Panc1 (cell line): ENCODE measurements around the gene FAN1. TPM values are rescaled to one million over a fixed set of nuclear protein-coding genes. Genes with fewer than 3 reads are reported as not detected.
"Not testable (repeated sequence)": the region's sequence is repeated elsewhere in the genome, so short reads cannot be mapped to it uniquely, and the experiment has no call there.

Experiments used
- ATAC-seq: fragments of 200-7000 bp; cut with Tn5 transposase; 2 replicates; pipeline ENCODE4 v1.9.1; 2020; ENCODE audit warnings: mild to moderate bottlenecking, moderate library complexity
- BruUV-seq: library from RNA; stranded (reverse); fragments of 400-500 nt; replicated peaks from 2 replicates; lab custom pipeline; 2021; lab: Mats Ljungman, UMichigan
- CTCF ChIA-PET: fragments of 300-600 bp; sonication (Branson Sonifier 250); formaldehyde crosslinking; loops from one replicate; lab custom pipeline; 2022; ENCODE audit warnings: antibody characterized with exemption; lab: Charles Lee
- POLR2A ChIA-PET: fragments of 300-600 bp; sonication (Branson Sonifier 250); formaldehyde crosslinking; loops from one replicate; lab custom pipeline; 2022; ENCODE audit warnings: antibody characterized with exemption; lab: Charles Lee
- DNase-seq: peaks from one replicate; pipeline ENCODE4 v3.0.0-alpha.2; 2010; ENCODE audit warnings: low read depth, low spot score
- H3K27ac ChIP-seq: 2 replicates; pipeline ENCODE4 v1.5.1; 2011; ENCODE audit warnings: mild to moderate bottlenecking, low read length, inconsistent platforms
- H3K27me3 ChIP-seq: fragments of 200-500 bp; sonication (Bioruptor generic); 2 replicates; pipeline ENCODE4 v1.6.0; 2014; ENCODE audit warnings: low read length, inconsistent platforms; ENCODE audit not compliant: control insufficient read depth, insufficient read depth
- H3K36me3 ChIP-seq: fragments of 200-500 bp; sonication (Bioruptor generic); 2 replicates; pipeline ENCODE4 v1.5.1; 2014; ENCODE audit warnings: inconsistent platforms, mild to moderate bottlenecking, low read length, moderate library complexity; ENCODE audit not compliant: control insufficient read depth, insufficient read depth
- H3K4me1 ChIP-seq: 2 replicates; pipeline ENCODE4 v1.5.1; 2011; ENCODE audit warnings: inconsistent platforms, mild to moderate bottlenecking, low read length, moderate library complexity; ENCODE audit not compliant: control insufficient read depth, insufficient read depth
- H3K4me3 ChIP-seq, 2 experiments: 2 replicates each; pipeline ENCODE4 v1.5.1; 2011 to 2012; ENCODE audit warnings: low read depth in 2 of 2, low read length in 2 of 2, mild to moderate bottlenecking in 2 of 2, inconsistent platforms in 1 of 2, moderate library complexity in 1 of 2
- H3K9me3 ChIP-seq: fragments of 200-500 bp; sonication (Bioruptor generic); 2 replicates; pipeline ENCODE4 v1.5.1; 2014; ENCODE audit warnings: low read depth, mild to moderate bottlenecking, inconsistent platforms, low read length, moderate library complexity; ENCODE audit not compliant: control insufficient read depth, insufficient read depth
- POLR2AphosphoS5 ChIP-seq: IDR thresholded peaks from 2 replicates; pipeline ENCODE4 v1.6.1; 2012; ENCODE audit warnings: mild to moderate bottlenecking, low read depth, low read length, moderate library complexity
- SIN3A ChIP-seq: IDR thresholded peaks from 2 replicates; pipeline ENCODE4 v1.6.1; 2012; ENCODE audit warnings: low read depth, mild to moderate bottlenecking, low read length, moderate library complexity, borderline replicate concordance; ENCODE audit not compliant: insufficient read depth
- TCF7L2 ChIP-seq: IDR thresholded peaks from 2 replicates; pipeline ENCODE4 v1.6.1; 2011; ENCODE audit warnings: mild to moderate bottlenecking, low read depth, low read length, inconsistent platforms
- in situ Hi-C: cut with HindIII; loops from 2 replicates; pipeline ENCODE4 v1.10.0; 2016; ENCODE audit warnings: low sequenced_read_pairs, low pct_unique_long_range_greater_than_20kb
- intact Hi-C: fragments of 100-400 bp; cut with micrococcal nuclease; formaldehyde crosslinking; loops from one replicate; pipeline ENCODE4 v1.10.0; 2022; ENCODE audit not compliant: unreplicated experiment
- total RNA-seq: library from RNA; stranded (reverse); gene quantifications from one replicate; pipeline ENCODE4 v1.2.1, GENCODE V29; 2021; ENCODE audit not compliant: unreplicated experiment
- TF ChIP-seq, protein P1 (sequence below), 2 experiments: IDR thresholded peaks; 2 replicates each; pipeline ENCODE4 v1.6.1; 2011 to 2012; ENCODE audit warnings: low read depth in 2 of 2, control low read depth in 1 of 2, low read length in 1 of 2, mild to moderate bottlenecking in 1 of 2, moderate library complexity in 1 of 2; ENCODE audit not compliant: insufficient read depth in 1 of 2
- TF ChIP-seq, protein P2 (sequence below): fragments of 450-650 bp; IDR thresholded peaks from 2 replicates; pipeline ENCODE4 v1.5.1; 2017; ENCODE audit warnings: mild to moderate bottlenecking

Gene FAN1
- total RNA-seq, 1 experiment from 2014 or later: 16.4 TPM

DNA sequence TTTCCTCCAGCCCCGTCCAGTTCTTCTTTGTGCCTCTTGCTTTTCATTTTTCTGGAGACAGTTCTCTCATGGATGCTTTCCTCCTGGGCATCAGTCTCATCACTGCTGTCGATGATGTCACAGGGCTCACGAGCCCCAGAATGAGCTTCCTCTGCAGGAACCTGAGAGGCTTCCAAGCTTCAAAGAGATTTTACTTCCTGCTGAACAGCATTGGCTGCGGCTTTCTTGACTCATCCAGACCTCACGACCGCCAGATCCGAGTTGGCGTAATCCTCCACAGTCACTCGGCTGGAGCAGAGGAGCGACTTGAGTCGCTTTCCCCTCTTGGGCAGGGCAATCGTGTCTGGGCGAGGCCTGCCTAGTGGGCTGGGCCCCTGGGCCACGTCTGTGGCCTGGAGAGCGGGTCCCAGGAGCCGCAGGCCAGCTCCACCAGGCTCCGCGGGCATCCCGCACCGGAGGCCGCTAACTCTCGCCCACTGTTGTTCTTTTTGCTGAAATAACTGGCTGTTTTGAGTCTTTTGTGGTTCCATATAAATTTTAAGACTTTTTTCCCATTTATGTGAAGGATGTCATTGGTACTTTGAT lies 20.8 kb upstream of the FAN1 start:
- Histone ChIP-seq H3K4me3 (no peak overlapping the region), H3K4me1 (no peaks in the 10 kb centered on the region), H3K9me3 (no peaks in the 10 kb centered on the region), H3K27ac (no peak overlapping the region), H3K36me3 (no peaks in the 10 kb centered on the region), H3K27me3 (no peaks in the 10 kb centered on the region)
- no TSS peak for BruUV-seq
- POLR2A ChIA-PET: no interaction called here
- DNase-seq (no peak), ATAC-seq (no peak)
- intact Hi-C loops: no loop called here
- CTCF ChIA-PET: no interaction called here
- TF ChIP-seq SIN3A: no peak
- TF ChIP-seq POLR2AphosphoS5: no peak
- no peak for TF ChIP-seq TCF7L2
- TF ChIP-seq, protein P1, sequence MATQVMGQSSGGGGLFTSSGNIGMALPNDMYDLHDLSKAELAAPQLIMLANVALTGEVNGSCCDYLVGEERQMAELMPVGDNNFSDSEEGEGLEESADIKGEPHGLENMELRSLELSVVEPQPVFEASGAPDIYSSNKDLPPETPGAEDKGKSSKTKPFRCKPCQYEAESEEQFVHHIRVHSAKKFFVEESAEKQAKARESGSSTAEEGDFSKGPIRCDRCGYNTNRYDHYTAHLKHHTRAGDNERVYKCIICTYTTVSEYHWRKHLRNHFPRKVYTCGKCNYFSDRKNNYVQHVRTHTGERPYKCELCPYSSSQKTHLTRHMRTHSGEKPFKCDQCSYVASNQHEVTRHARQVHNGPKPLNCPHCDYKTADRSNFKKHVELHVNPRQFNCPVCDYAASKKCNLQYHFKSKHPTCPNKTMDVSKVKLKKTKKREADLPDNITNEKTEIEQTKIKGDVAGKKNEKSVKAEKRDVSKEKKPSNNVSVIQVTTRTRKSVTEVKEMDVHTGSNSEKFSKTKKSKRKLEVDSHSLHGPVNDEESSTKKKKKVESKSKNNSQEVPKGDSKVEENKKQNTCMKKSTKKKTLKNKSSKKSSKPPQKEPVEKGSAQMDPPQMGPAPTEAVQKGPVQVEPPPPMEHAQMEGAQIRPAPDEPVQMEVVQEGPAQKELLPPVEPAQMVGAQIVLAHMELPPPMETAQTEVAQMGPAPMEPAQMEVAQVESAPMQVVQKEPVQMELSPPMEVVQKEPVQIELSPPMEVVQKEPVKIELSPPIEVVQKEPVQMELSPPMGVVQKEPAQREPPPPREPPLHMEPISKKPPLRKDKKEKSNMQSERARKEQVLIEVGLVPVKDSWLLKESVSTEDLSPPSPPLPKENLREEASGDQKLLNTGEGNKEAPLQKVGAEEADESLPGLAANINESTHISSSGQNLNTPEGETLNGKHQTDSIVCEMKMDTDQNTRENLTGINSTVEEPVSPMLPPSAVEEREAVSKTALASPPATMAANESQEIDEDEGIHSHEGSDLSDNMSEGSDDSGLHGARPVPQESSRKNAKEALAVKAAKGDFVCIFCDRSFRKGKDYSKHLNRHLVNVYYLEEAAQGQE (IDR thresholded peaks at IDR 0.05; ENCODE audit: insufficient read depth in 1 of 2, low read depth in 2 of 2, low read length in 1 of 2): no peak
- TF ChIP-seq, protein P2, sequence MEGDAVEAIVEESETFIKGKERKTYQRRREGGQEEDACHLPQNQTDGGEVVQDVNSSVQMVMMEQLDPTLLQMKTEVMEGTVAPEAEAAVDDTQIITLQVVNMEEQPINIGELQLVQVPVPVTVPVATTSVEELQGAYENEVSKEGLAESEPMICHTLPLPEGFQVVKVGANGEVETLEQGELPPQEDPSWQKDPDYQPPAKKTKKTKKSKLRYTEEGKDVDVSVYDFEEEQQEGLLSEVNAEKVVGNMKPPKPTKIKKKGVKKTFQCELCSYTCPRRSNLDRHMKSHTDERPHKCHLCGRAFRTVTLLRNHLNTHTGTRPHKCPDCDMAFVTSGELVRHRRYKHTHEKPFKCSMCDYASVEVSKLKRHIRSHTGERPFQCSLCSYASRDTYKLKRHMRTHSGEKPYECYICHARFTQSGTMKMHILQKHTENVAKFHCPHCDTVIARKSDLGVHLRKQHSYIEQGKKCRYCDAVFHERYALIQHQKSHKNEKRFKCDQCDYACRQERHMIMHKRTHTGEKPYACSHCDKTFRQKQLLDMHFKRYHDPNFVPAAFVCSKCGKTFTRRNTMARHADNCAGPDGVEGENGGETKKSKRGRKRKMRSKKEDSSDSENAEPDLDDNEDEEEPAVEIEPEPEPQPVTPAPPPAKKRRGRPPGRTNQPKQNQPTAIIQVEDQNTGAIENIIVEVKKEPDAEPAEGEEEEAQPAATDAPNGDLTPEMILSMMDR: no peak
- in situ Hi-C loops: no loop called here

DNA sequence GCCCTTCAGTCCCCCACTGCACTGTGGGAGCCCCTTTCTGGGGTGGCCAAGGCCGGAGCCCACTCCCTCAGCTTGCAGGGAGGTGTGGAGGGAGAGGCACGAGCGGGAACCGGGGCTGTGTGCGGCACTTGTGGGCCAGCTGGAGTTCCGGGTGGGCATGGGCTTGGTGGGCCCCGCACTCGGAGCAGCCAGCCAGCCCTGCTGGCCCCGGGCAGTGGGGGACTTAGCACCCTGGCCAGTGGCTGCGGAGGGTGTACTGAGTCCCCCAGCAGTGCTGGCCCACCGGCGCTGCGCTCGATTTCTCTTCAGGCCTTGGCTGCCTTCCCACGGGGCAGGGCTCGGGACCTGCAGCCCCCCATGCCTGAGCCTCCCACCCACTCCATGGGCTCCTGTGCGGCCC lies 20.0 kb upstream of the FAN1 start:
- CTCF ChIA-PET, DNase-seq, H3K27ac ChIP-seq, H3K9me3 ChIP-seq, H3K36me3 ChIP-seq, POLR2A ChIA-PET, ATAC-seq, in situ Hi-C loops, H3K4me1 ChIP-seq, BruUV-seq, H3K27me3 ChIP-seq, intact Hi-C loops, H3K4me3 ChIP-seq: not testable (repeated sequence)

DNA sequence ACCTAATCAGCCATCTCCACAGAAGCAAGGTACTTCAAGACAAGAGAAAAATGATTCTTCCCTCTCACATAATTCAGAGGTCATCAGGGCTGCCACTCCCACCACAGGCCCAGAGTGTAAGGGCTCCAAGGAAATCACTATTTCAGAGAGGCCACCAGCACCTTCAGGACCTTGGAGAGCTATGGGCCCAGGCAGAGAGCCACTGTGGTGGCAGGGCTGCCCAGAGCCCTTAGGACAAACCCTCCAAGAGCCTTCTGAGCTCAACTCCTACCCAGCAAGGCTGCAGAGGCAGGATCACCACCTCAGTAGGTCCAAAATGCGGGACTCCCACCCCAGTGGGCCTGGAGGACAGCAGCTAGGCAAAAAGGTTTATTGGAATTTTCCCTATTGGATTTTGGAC lies 17.9 kb upstream of the FAN1 start:
- Histone ChIP-seq H3K36me3 (no peaks in the 10 kb centered on the region), H3K27me3 (no peaks in the 10 kb centered on the region), H3K9me3 (no peaks in the 10 kb centered on the region), H3K4me1 (no peaks in the 10 kb centered on the region), H3K4me3 (no peak overlapping the region), H3K27ac (no peak overlapping the region)
- ATAC-seq (no peak), DNase-seq (no peak)
- intact Hi-C loops (no loop called here), in situ Hi-C loops (no loop called here)
- CTCF ChIA-PET: no interaction called here
- no TSS peak for BruUV-seq
- TF ChIP-seq, protein P1 (IDR thresholded peaks at IDR 0.05; ENCODE audit: insufficient read depth in 1 of 2, low read depth in 2 of 2, low read length in 1 of 2): peak; percentile 84 to 89
- TF ChIP-seq TCF7L2 (no peak), SIN3A (no peak), POLR2AphosphoS5 (no peak)
- TF ChIP-seq, protein P2: no peak
- POLR2A ChIA-PET: no interaction called here
